Neuron (in vitro differentiated cells): ENCODE measurements around the gene UCK1.
"Not testable (repeated sequence)": the region's sequence is repeated elsewhere in the genome, so short reads cannot be mapped to it uniquely, and the experiment has no call there.

Experiments
- H2AFZ ChIP-seq: one replicate; pipeline ENCODE4 v1.6.1; 2013; ENCODE audit warnings: low read depth, mild to moderate bottlenecking, inconsistent platforms, low read length, moderate library complexity
- H3K27me3 ChIP-seq: one replicate; pipeline ENCODE4 v1.6.1; 2013; ENCODE audit warnings: low read length; ENCODE audit not compliant: insufficient read depth
- H3K36me3 ChIP-seq: one replicate; pipeline ENCODE4 v1.6.1; 2013; ENCODE audit warnings: low read length; ENCODE audit not compliant: insufficient read depth
- H3K4me1 ChIP-seq: one replicate; pipeline ENCODE4 v1.6.1; 2013; ENCODE audit warnings: low read length; ENCODE audit not compliant: insufficient read depth
- H3K4me3 ChIP-seq: 2 replicates; pipeline ENCODE4 v1.5.1; 2013; ENCODE audit warnings: mild to moderate bottlenecking, low read length, moderate library complexity
- H3K9me3 ChIP-seq: one replicate; pipeline ENCODE4 v1.6.1; 2013; ENCODE audit warnings: low read length

The UCK1 gene

DNA sequence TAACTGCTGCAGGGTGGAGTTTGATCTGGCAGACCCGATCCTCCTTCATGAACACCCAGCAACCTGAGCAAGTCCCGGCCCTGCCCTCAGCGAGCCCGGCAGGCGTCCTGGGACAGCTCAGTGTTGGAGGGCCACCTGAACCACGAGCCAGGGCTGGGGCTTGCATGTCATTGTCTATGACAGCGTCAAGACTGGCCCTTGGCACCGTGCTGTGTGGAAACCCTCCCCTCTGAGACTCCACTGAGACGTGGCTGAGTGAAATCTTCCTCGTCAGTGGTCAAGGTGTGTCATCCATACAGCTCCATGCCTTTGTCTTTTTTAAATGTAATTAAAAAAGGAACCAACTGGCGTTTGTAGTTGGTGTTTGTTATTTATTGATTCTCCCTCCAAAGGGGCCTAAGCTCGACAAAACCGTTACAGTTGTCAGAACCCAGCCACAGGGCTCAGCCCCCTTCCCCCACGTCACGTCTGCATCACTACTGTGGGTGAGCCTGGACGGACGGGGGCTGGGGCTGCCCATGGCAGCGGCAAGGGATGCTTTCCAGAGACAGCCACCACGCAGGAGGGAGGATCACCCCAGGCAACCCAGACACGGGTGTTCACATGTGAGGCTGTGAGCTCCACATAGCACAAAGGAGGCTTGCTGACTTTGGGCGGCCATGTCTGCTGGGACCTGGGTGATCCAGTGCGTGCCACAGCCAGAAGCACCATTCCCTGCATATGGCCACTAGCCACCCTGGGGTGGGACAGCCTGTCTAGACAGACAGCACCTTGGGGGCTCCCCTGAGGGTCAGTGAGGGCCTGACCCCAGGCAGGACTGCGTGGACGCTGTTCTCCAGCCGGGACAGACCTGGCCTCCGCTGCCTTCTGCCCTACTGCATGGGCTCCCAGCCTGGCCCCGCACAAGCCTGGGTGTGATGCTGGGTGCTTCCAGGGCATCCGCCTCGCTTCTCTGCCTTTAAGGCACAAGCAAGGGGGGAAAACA, 7.3 kb downstream of the UCK1 start:
- Histone ChIP-seq H3K27me3 (no peaks in the 10 kb centered on the region), H3K4me3 (no peak overlapping the region), H3K4me1 (no peaks in the 10 kb centered on the region), H3K36me3 (peaks cover 89% of the 10 kb centered on the region), H3K9me3 (no peaks in the 10 kb centered on the region), H2AFZ (no peak overlapping the region)

GRCh38 chr9:131523086-131523388, 8.0 kb downstream of the UCK1 start:
- H3K27me3 ChIP-seq, result no peaks in the 10 kb centered on the region
- H3K4me3 ChIP-seq, result no peak overlapping the region
- H3K4me1 ChIP-seq, result no peaks in the 10 kb centered on the region
- no peak overlapping the region for H2AFZ ChIP-seq
- H3K9me3 ChIP-seq, result no peaks in the 10 kb centered on the region
- peaks cover 89% of the 10 kb centered on the region for H3K36me3 ChIP-seq

- peaks cover 92% of the 10 kb centered on the region for H3K36me3 ChIP-seq
- H3K4me1 ChIP-seq, result no peaks in the 10 kb centered on the region
Measured at GRCh38 chr9:131522257-131523085, 8.6 kb downstream of the UCK1 start.

GRCh38 chr9:131521822-131522221, 9.2 kb downstream of the UCK1 start:
- Histone ChIP-seq H3K9me3 (no peaks in the 10 kb centered on the region), H3K36me3 (peaks cover 91% of the 10 kb centered on the region), H2AFZ (no peak overlapping the region), H3K4me1 (no peaks in the 10 kb centered on the region), H3K4me3 (no peak overlapping the region), H3K27me3 (no peaks in the 10 kb centered on the region)

More at GRCh38 chr9:131522257-131523085, 8.6 kb downstream of the UCK1 start:
- H3K4me3 ChIP-seq, result no peak overlapping the region
- no peaks in the 10 kb centered on the region for H3K27me3 ChIP-seq
- no peak overlapping the region for H2AFZ ChIP-seq
- no peaks in the 10 kb centered on the region for H3K9me3 ChIP-seq

- Histone ChIP-seq H3K4me1 (no peaks in the 10 kb centered on the region), H3K27me3 (no peaks in the 10 kb centered on the region), H3K4me3 (no peak overlapping the region), H3K36me3 (peaks cover 91% of the 10 kb centered on the region), H3K9me3 (no peaks in the 10 kb centered on the region), H2AFZ (no peak overlapping the region)
Measured at GRCh38 chr9:131521203-131521602, 9.9 kb downstream of the UCK1 start.

DNA sequence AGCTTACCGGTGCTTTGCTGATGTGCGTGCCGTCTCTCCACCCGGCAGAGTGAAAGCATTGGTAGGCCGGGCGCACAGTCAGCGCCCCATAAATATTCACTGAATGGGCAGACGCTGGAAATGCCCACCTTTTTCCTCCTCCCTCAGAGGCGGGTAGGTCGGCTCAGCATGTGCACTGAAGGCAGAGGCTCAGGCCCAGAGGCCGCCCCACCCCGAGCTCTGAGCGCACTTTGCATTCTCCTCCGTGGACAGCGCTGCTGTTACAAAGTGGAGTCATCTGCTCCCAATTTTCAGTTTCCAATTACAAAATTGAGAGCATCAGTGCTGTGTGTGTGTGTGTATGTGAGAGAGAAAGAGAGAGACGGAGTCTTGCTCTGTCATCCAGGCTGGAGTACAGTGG, 10.6 kb downstream of the UCK1 start:
- Histone ChIP-seq H3K4me1 (no peaks in the 10 kb centered on the region), H3K36me3 (peaks cover 92% of the 10 kb centered on the region), H3K9me3 (peaks cover 2% of the 10 kb centered on the region), H3K4me3 (no peak overlapping the region), H3K27me3 (no peaks in the 10 kb centered on the region), H2AFZ (no peak overlapping the region)

DNA sequence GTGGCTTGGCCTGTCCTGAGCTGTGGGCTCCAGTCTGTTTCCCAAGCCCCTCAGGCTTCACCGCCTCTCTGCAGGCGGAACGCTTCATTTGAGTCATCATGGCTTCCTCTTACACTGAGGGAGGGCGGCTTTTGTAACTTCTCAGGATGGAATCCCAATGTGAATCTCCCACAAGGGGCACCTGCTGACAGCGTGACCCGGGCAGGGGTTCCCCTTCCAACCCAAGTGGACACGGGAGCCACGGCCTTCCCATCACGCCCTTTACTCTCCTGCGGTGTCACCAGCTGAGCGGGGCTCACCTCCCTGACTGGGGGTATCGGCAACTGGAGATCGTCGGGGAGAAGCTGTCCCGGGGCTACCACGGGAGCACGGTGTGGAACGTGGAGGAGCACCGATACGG, 12.5 kb downstream of the UCK1 start:
- Histone ChIP-seq H3K4me3 (no peak overlapping the region), H3K4me1 (no peaks in the 10 kb centered on the region), H3K9me3 (peaks cover 5% of the 10 kb centered on the region), H2AFZ (no peak overlapping the region), H3K36me3 (peaks cover 94% of the 10 kb centered on the region), H3K27me3 (no peaks in the 10 kb centered on the region)

GRCh38 chr9:131517761-131518190, 13.3 kb downstream of the UCK1 start:
- Histone ChIP-seq H3K9me3 (peaks cover 5% of the 10 kb centered on the region), H3K27me3 (no peaks in the 10 kb centered on the region), H3K4me3 (no peak overlapping the region), H3K4me1 (no peaks in the 10 kb centered on the region), H2AFZ (no peak overlapping the region), H3K36me3 (peaks cover 94% of the 10 kb centered on the region)

DNA sequence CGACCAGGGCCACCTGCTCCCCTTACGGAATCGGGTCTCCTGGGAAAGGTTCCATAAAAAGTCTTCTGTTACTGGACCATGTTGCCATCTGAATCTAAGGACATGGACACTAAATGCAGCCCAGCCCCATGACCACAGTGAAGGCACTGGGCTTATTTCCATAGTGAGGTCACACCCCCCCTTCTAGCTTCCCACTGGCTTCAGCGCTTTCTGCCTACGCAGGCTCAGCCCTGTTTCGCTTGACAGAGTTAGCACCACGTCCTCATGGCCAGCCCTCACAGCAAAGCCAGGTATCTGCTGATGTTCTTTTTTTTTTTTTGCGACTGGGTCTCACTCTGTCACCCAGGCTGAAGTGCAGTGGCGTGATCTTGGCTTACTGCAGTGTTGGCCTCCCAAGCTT, 14.1 kb downstream of the UCK1 start:
- no peaks in the 10 kb centered on the region for H3K4me1 ChIP-seq

DNA sequence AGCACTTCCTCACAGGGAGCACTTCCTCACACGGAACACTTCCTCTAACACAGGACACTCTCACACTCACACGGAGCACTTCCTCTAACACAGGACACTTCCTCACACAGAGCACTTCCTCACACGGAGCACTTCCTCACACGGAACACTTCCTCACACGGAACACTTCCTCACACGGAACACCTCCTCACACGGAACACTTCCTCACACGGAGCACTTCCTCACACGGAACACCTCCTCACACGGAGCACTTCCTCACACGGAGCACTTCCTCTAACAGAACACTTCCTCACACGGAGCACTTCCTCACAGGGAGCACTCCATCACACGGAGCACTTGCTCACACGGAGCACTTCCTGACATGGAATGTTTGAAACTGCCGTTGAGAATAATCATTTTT, 15.0 kb downstream of the UCK1 start:
- Histone ChIP-seq H3K4me3 (no peak overlapping the region), H3K9me3 (peaks cover 5% of the 10 kb centered on the region), H3K4me1 (no peaks in the 10 kb centered on the region), H3K27me3 (no peaks in the 10 kb centered on the region), H2AFZ (no peak overlapping the region), H3K36me3 (peaks cover 93% of the 10 kb centered on the region)

More for the DNA sequence above, 14.1 kb downstream of the UCK1 start:
- H3K36me3 ChIP-seq, result peaks cover 93% of the 10 kb centered on the region
- no peak overlapping the region for H2AFZ ChIP-seq
- no peak overlapping the region for H3K4me3 ChIP-seq
- H3K27me3 ChIP-seq, result no peaks in the 10 kb centered on the region
- H3K9me3 ChIP-seq, result peaks cover 5% of the 10 kb centered on the region

- H3K4me1 ChIP-seq, H3K27me3 ChIP-seq, H2AFZ ChIP-seq, H3K4me3 ChIP-seq, H3K9me3 ChIP-seq: not testable (repeated sequence)
- peaks cover 96% of the 10 kb centered on the region for H3K36me3 ChIP-seq
Measured at GRCh38 chr9:131515559-131516031, 15.5 kb downstream of the UCK1 start.

GRCh38 chr9:131513177-131513576, 17.9 kb downstream of the UCK1 start:
- no peaks in the 10 kb centered on the region for H3K4me1 ChIP-seq
- no peak overlapping the region for H2AFZ ChIP-seq
- peaks cover 91% of the 10 kb centered on the region for H3K36me3 ChIP-seq
- H3K9me3 ChIP-seq, result peaks cover 5% of the 10 kb centered on the region
- no peaks in the 10 kb centered on the region for H3K27me3 ChIP-seq
- no peak overlapping the region for H3K4me3 ChIP-seq

GRCh38 chr9:131511880-131512279, 19.2 kb downstream of the UCK1 start:
- no peak overlapping the region for H2AFZ ChIP-seq
- H3K27me3 ChIP-seq, result no peaks in the 10 kb centered on the region
- peaks cover 88% of the 10 kb centered on the region for H3K36me3 ChIP-seq
- H3K4me3 ChIP-seq, result no peak overlapping the region
- H3K4me1 ChIP-seq, result no peaks in the 10 kb centered on the region
- H3K9me3 ChIP-seq, result peaks cover 5% of the 10 kb centered on the region
